Kidney glomerular epithelial cell (primary cell): Measurements from ENCODE around the gene CWC25.
A peak's percentile ranks its signal among the peaks of the same experiment; 100 is the strongest.
"Not testable (repeated sequence)": the region's sequence is repeated elsewhere in the genome, so short reads cannot be mapped to it uniquely, and the experiment has no call there.

Experiments
- DNase-seq: peaks from one replicate; lab custom pipeline; 2025; lab: John Stamatoyannopoulos, UW

Gene CWC25

GRCh38 chr17:38824899-38825761, at the start of gene CWC25:
TSS of gene CWC25 (minus strand) at chr17:38825321. CDS start at chr17:38825183, 138 bp downstream.
- peak; percentile 88 for DNase-seq

- peak; percentile 54 for DNase-seq
These were observed 48.7 kb upstream of the CWC25 start for GRCh38 chr17:38873640-38874380.

GRCh38 chr17:38872671-38873385, 47.7 kb upstream of the CWC25 start:
- DNase-seq = no peak

GRCh38 chr17:38872027-38872511, 46.9 kb upstream of the CWC25 start:
- DNase-seq = no peak

GRCh38 chr17:38871247-38872015, 46.3 kb upstream of the CWC25 start:
- peak; percentile 72 for DNase-seq

- DNase-seq = peak; percentile 28
These were observed 45.4 kb upstream of the CWC25 start for GRCh38 chr17:38870259-38871165.

GRCh38 chr17:38869526-38870258, 44.6 kb upstream of the CWC25 start, which contains the start of gene LASP1:
TSS of gene LASP1 (plus strand) at chr17:38870058. CDS start at chr17:38870190, 132 bp downstream.
- peak; percentile 66 for DNase-seq

- peak; percentile 74 for DNase-seq
These were observed 43.9 kb upstream of the CWC25 start for GRCh38 chr17:38868817-38869525.

GRCh38 chr17:38867968-38868816, 43.1 kb upstream of the CWC25 start:
- DNase-seq = no peak

GRCh38 chr17:38867179-38867967, 42.3 kb upstream of the CWC25 start:
- peak; percentile 71 for DNase-seq

- DNase-seq = no peak
These were observed 39.7 kb upstream of the CWC25 start for GRCh38 chr17:38864636-38865398.

- DNase-seq = no peak
These were observed 36.3 kb upstream of the CWC25 start for GRCh38 chr17:38861399-38861843.

- DNase-seq = no peak
These were observed 32.1 kb upstream of the CWC25 start for GRCh38 chr17:38857271-38857670.

- DNase-seq = not testable (repeated sequence)
These were observed 30.1 kb upstream of the CWC25 start for GRCh38 chr17:38855101-38855714.

GRCh38 chr17:38853292-38854219, 28.4 kb upstream of the CWC25 start, which contains the start of gene RPL23:
TSS of gene RPL23 (minus strand) at chr17:38853721. CDS start at chr17:38853710, 11 bp downstream.
- peak; percentile 94 for DNase-seq
